ENCODE results near the gene MYRIP. TPM values are rescaled to one million over a fixed set of nuclear protein-coding genes. Genes with fewer than 3 reads are reported as not detected.

The MYRIP gene
- polyA plus RNA-seq, 1 donor: 0.83 TPM

- DNase-seq: no peak
Observed at GRCh38 chr3:40086890-40087883, 277.8 kb downstream of the MYRIP start.

- DNase-seq: no peak
Observed at GRCh38 chr3:40088527-40089170, 279.2 kb downstream of the MYRIP start.

DNA sequence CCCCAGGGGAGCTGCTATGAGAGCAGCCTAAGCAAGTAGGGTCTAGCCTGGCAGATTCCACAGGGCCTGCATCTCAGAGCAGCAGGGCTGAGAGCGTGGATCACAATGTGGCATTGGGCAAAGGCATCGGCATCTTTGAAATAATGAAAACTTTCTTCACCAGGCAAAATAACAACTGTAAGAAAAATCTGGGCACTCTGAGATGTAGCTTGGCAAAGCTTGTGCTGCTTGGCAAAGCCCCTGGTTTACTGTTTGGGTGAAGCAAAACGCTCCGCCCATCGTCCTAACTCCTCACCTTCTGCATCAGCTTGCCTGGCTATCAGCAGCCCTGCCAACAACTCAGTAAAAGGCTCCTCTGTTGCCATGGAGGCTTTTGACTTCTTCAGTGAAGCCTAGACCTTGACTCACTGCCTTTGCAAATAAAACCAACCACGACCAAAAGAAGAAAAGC is 287.3 kb downstream of the MYRIP start:
- no peak for DNase-seq

DNA sequence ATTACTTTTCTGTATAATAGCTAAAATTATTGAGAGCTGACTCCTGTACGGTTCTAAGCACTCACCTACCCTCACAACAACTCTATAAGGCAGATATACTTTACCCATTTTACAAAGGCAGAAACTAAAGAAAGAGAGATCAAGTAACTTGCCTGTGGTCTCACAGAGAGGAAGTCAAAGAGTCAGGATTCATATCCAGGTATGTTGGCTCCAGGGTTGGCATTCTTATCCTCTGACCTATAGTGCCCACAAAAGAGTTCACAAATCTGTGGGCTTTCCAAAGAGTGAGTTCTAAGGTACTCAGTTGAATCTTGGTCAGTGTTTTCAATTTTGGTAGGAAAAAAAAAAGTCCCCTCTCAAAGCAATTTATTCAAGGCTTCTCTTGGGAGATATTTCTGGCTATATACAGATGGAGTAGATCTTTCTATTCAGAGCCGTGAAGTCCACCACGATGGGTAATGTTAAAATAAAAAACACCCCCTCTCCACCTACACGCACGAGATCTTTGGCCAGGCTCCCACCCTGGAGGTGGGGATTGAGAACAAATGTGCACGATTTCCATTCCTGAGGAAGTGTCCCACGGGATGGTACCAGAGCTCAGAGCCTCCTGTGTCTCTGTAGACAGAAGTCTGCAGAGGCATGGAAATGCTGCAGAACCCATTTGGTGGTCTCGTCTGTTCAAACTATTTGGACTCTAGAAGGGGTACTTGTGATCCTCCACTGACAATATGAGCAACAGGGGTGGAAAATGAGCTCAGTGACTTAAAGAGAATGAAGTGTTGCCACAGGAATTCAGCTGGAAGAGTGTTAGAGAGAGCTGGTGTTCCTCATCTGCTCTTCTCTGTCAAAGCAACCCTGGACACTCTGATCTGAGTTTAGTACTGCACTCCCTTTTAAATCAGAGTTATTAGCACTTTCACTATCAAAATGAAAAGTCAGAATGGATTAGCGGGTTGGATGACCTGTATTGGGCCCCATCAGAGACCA is 288.0 kb downstream of the MYRIP start:
- DNase-seq: no peak

DNA sequence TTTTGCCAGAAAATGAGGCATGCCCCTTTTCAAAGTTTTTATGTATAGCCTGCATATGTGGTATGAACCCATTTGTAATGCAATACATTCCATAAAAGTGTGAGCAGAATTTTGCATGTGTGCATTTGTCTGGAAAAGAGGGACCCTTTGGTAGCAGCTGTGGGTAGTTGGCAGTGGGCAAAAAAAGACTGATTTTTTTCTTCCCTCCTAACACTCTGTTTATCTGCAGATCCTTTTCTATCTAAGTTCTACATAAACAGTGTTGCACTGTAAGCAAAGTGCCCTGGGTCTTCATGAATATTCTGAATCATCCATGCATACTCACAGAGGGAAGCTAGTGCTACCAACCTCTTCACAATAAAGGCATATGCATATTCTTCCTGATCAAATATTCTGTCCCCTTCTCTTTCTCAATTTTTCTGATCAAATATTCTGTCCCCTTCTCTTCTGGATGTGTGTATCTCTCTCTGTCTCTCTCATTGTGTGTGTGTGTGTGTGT is 288.9 kb downstream of the MYRIP start:
- no peak for DNase-seq

GRCh38 chr3:40099871-40100270 is 290.5 kb downstream of the MYRIP start:
- DNase-seq: no peak

- no peak for DNase-seq
Observed at GRCh38 chr3:40102182-40102581, 292.8 kb downstream of the MYRIP start.

DNA sequence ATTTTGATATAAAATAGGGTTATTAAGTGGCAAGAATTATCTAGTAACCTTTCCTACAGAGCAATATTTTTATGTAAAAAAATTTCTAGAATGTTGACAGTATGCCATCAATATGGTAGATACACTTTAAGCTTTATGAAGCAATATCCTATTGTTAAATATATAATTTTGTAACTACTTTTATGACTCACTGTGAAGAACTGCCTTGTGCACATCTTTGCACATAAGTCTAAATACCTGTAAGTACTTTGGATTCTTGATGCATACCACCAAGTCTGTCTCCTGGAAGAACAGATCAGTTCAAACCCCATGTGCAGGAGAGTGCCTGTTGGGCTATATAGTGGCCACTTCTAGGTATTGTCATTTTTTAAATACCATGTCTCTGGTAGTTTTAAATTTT is 294.4 kb downstream of the MYRIP start:
- DNase-seq: no peak

- DNase-seq: no peak
Observed at GRCh38 chr3:40104441-40104840, 295.0 kb downstream of the MYRIP start.

DNA sequence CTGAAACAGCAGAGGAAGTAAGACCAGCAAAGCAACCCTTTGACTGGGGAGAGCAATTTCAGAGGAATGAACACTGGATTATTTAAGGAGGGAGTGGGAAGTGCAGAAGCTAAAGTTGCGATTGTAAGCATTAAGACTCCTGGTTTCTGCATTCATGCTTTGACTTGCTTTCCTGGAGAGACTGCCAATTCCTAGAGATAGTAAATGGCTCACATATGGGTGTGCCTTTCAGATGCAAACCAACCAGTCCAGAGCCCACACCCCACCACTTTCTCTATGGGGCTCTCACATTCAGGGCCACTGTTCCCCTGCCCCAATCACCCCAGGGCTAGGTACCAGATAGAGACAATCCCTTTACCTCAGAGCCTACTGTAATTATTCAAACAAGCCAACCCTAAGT is 299.2 kb downstream of the MYRIP start:
- DNase-seq: no peak

- no peak for DNase-seq
Observed at GRCh38 chr3:40109641-40110490, 300.5 kb downstream of the MYRIP start.

- no peak for DNase-seq
Observed at GRCh38 chr3:40116478-40117177, 307.2 kb downstream of the MYRIP start.

DNA sequence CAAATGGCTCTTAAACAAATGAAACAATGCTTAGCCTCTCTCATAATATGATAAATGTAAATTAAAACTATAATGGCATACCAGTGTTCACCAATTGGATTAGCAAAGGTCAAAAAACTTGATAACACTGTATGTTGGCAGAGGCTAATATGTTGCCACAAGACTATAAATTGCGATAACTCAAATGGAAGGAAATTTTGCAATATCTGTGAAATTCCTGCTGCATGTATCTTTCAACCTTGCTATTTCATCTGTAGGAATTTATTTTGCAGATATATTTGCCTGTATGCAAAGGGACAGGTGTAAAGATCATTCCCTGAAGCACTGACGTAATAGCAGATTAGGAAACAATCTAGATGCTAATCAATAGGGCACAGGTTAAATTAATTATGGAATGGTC is 308.7 kb downstream of the MYRIP start:
- DNase-seq: no peak

- DNase-seq: no peak
Observed at GRCh38 chr3:40120067-40120692, 310.8 kb downstream of the MYRIP start.

DNA sequence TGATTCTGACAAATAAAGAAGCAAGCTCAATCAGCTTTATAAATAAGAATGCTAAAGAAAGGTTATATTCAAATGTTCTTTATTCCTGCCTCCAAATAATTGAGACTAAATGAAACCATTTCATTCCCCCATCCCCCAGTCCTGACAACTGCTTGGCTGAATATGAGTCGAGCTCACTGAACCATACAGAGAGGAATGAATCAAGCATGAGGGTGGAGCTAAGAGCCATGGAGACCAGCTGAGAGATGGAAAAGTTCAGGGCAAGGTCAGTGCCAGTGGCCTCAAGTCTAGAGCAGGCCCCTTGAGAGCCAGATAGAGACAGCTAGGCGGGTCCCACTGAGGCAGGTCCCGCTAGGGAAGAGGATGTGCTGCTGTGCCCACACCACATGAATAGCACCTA is 311.4 kb downstream of the MYRIP start:
- no peak for DNase-seq

GRCh38 chr3:40124918-40125317 is 315.5 kb downstream of the MYRIP start:
- no peak for DNase-seq

GRCh38 chr3:40128166-40128565 is 318.8 kb downstream of the MYRIP start:
- DNase-seq: no peak

GRCh38 chr3:40129510-40129909 is 320.1 kb downstream of the MYRIP start:
- DNase-seq: no peak

- no peak for DNase-seq
Observed at GRCh38 chr3:40129981-40130380, 320.6 kb downstream of the MYRIP start.

- DNase-seq: no peak
Observed at GRCh38 chr3:40130721-40131120, 321.3 kb downstream of the MYRIP start.
